Measurements from ENCODE around the gene CELF1. TPM values are rescaled to one million over a fixed set of nuclear protein-coding genes. Genes with fewer than 3 reads are reported as not detected.

Gene CELF1
- total RNA-seq, 4 donors from 2014 or later, result 93.8 to 153 (median 121) TPM

DNA sequence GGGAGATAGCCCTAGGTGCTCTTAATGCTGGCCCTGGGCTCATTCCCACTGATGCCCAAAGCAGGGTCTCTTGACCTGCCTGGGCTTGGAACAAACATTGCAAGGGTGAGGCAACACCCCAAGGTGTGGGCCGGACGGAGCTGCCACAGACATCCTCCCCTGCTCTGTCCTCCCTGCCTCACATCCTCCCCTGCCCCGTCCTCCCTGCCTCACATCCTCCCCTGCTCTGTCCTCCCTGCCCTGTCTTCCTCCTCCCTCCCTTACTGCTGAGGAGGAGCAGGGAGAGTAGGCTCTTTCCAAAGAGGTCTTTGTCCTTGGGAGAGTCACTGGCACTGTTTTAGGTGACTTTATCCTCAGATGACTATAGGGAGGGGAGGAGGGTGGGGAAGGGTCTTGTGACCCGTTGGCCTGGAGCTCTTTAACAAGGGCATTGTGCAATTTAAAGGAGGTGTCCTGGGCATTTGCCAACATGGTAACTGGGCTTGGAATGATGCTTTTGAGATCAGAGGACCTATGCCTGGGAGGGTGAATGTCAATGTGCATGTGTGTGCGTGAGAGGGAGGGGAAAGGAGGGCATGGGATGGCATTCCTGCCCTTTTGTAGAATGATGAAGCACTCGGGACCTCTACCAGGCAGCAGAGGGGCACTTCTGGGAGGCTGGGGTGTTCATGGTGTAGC, 34.2 kb upstream of the CELF1 start:
- TF ChIP-seq, protein P1, sequence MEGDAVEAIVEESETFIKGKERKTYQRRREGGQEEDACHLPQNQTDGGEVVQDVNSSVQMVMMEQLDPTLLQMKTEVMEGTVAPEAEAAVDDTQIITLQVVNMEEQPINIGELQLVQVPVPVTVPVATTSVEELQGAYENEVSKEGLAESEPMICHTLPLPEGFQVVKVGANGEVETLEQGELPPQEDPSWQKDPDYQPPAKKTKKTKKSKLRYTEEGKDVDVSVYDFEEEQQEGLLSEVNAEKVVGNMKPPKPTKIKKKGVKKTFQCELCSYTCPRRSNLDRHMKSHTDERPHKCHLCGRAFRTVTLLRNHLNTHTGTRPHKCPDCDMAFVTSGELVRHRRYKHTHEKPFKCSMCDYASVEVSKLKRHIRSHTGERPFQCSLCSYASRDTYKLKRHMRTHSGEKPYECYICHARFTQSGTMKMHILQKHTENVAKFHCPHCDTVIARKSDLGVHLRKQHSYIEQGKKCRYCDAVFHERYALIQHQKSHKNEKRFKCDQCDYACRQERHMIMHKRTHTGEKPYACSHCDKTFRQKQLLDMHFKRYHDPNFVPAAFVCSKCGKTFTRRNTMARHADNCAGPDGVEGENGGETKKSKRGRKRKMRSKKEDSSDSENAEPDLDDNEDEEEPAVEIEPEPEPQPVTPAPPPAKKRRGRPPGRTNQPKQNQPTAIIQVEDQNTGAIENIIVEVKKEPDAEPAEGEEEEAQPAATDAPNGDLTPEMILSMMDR (IDR thresholded peaks at IDR 0.05; ENCODE audit: low read depth), result no peak

- TF ChIP-seq, protein P1 (IDR thresholded peaks at IDR 0.05; ENCODE audit: low read depth), result no peak
Observed at GRCh38 chr11:47586098-47586855, 33.3 kb upstream of the CELF1 start, which contains the start of gene FAM180B. TSS of gene FAM180B (plus strand) at chr11:47586678. CDS start at chr11:47586769, 91 bp downstream.

GRCh38 chr11:47583844-47584243, 30.9 kb upstream of the CELF1 start:
- TF ChIP-seq, protein P1 (IDR thresholded peaks at IDR 0.05; ENCODE audit: low read depth), result no peak

DNA sequence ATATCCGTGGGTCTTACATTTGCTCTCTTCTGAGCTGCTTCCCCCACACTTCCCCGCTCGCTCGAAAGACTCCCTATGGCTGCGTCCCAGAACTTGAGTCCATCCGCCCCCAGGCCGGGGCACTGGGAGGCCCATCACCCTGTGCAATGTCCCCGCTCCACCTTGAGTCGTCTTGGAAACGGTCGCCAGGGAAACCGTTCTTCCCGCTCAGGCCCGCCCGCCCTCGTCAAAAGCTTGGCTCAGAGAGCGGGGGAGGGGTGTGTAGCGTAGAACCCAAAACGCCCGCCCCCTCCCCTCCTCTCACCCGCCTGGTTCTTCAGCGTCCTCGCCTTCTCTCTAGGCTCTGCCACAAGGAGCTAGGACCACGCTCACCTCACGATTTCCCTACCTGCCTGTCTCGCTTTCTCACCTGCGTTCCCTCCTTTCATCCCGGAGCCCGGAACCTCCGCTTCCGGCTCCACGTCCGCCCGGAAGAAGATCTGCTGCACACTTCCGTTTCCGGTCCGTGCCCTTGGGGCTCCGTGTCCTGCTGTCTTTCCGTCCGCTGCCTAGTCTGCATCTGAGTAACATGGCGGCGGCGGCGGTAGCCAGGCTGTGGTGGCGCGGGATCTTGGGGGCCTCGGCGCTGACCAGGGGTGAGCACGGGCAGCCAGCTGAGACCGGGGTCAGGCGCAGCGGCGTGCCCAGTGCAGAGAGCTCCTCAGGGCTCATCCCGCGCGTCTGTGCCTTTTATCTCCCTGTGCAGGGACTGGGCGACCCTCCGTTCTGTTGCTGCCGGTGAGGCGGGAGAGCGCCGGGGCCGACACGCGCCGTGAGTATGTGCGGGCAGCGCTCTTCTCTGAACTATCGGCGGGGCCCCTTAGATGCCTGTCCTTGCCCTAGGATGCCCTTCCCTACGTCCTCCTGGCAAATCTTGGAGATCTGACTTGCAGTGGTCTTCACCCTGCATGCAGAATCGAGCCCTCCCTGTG, 25.9 kb upstream of the CELF1 start, which contains the start of the genes KBTBD4 and NDUFS3:
TSS of gene KBTBD4 (minus strand) at position 447 of the 971 bp plus-strand sequence. CDS start at position 428, 19 bp downstream.
TSS of gene NDUFS3 (plus strand) at position 551 of the 971 bp plus-strand sequence. CDS start at position 569, 18 bp downstream.
- TF ChIP-seq, protein P1 (IDR thresholded peaks at IDR 0.05; ENCODE audit: low read depth), result no peak

GRCh38 chr11:47577460-47578041, 24.6 kb upstream of the CELF1 start:
- TF ChIP-seq, protein P1 (IDR thresholded peaks at IDR 0.05; ENCODE audit: low read depth), result no peak

DNA sequence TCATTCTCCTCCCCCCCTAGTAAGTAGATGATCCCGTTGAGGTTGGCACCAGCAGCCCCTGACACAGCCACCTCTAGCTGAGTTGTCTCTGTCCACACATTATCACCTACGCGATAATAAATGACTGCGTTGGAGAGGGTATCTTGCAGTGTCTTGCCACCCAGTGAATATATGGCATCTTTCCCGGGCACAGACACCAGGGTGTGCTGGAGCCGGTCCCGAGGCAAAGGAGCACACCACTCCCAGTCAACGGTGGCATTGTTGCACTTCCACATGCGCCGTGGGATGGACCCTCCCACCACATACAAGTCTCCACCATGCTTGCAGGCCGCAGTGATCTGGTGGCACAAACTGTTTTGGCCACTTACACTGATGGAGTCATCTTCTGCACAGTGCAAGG, 20.4 kb upstream of the CELF1 start:
- TF ChIP-seq, protein P1 (IDR thresholded peaks at IDR 0.05; ENCODE audit: low read depth), result no peak
